ENCODE results near the gene LRRC49.
"Not testable (repeated sequence)": the region's sequence is repeated elsewhere in the genome, so short reads cannot be mapped to it uniquely, and the experiment has no call there.

Gene LRRC49

GRCh38 chr15:70869346-70869745 is 23.3 kb upstream of the LRRC49 start:
- DNase-seq: no peak

- no peak for DNase-seq
These were observed 22.6 kb upstream of the LRRC49 start for GRCh38 chr15:70870051-70870450.

- DNase-seq: not testable (repeated sequence)
These were observed 21.1 kb upstream of the LRRC49 start for GRCh38 chr15:70871490-70871889.

- DNase-seq: no peak
These were observed 19.2 kb upstream of the LRRC49 start for GRCh38 chr15:70873232-70874054.

GRCh38 chr15:70875001-70875782 is 17.4 kb upstream of the LRRC49 start:
- DNase-seq: no peak

GRCh38 chr15:70876011-70876410 is 16.6 kb upstream of the LRRC49 start:
- DNase-seq: no peak

- no peak for DNase-seq
These were observed 15.9 kb upstream of the LRRC49 start for GRCh38 chr15:70876683-70877082.

- DNase-seq: no peak
These were observed 13.2 kb upstream of the LRRC49 start for GRCh38 chr15:70879401-70879800.

GRCh38 chr15:70880781-70881180 is 11.8 kb upstream of the LRRC49 start:
- DNase-seq: no peak

GRCh38 chr15:70882361-70882760 is 10.3 kb upstream of the LRRC49 start:
- no peak for DNase-seq

- DNase-seq: no peak
These were observed 410 bp downstream of the LRRC49 start for GRCh38 chr15:70892912-70893560.

- no peak for DNase-seq
These were observed 9.5 kb downstream of the LRRC49 start for GRCh38 chr15:70902107-70902506.

- no peak for DNase-seq
These were observed 14.2 kb downstream of the LRRC49 start for GRCh38 chr15:70906842-70907241.

GRCh38 chr15:70907784-70908471 is 15.3 kb downstream of the LRRC49 start:
- no peak for DNase-seq

- DNase-seq: no peak
These were observed 18.3 kb downstream of the LRRC49 start for GRCh38 chr15:70910958-70911357.

GRCh38 chr15:70912187-70912586 is 19.6 kb downstream of the LRRC49 start:
- DNase-seq: no peak

GRCh38 chr15:70916531-70916930 is 23.9 kb downstream of the LRRC49 start:
- DNase-seq: no peak

GRCh38 chr15:70917955-70918354 is 25.3 kb downstream of the LRRC49 start:
- no peak for DNase-seq

GRCh38 chr15:70920981-70921696 is 28.5 kb downstream of the LRRC49 start:
- no peak for DNase-seq

- no peak for DNase-seq
These were observed 29.5 kb downstream of the LRRC49 start for GRCh38 chr15:70922119-70922518.

GRCh38 chr15:70923311-70924080 is 30.9 kb downstream of the LRRC49 start:
- DNase-seq: no peak

All from effector CD8-positive, alpha-beta T cell (primary cell).